HepG2 (cell line): Measurements from ENCODE around the gene ELAPOR1. TPM values are rescaled to one million over a fixed set of nuclear protein-coding genes. Genes with fewer than 3 reads are reported as not detected.

Experiments
- ADNP ChIP-seq: sonication (generic); formaldehyde crosslinking; IDR thresholded peaks from 2 replicates; pipeline ENCODE4 v1.4.0; 2020; ENCODE audit warnings: missing genetic modification reagents
- CBFB ChIP-seq: sonication (generic); formaldehyde crosslinking; IDR thresholded peaks from 2 replicates; pipeline ENCODE4 v1.4.0; 2020; ENCODE audit warnings: missing genetic modification reagents
- ELF3 ChIP-seq: IDR thresholded peaks from 2 replicates; pipeline ENCODE4 v1.6.1; 2016; ENCODE audit warnings: missing genetic modification reagents, missing compliant biosample characterization
- EZH2 ChIP-seq: conservative IDR thresholded peaks from 2 replicates; pipeline ENCODE4 v1.6.1; 2012; ENCODE audit warnings: mild to moderate bottlenecking, low read depth, low read length, moderate library complexity
- FIP1L1 ChIP-seq: fragments of 200-400 bp; formaldehyde crosslinking; IDR thresholded peaks from 2 replicates; pipeline ENCODE4 v1.6.1; 2018; ENCODE audit warnings: low read depth, mild to moderate bottlenecking, low read length, moderate library complexity, borderline replicate concordance; ENCODE audit not compliant: insufficient read depth
- MTF2 ChIP-seq: sonication (generic); formaldehyde crosslinking; IDR thresholded peaks from 2 replicates; pipeline ENCODE4 v1.5.0; 2020; ENCODE audit warnings: missing genetic modification reagents, borderline replicate concordance
- PHF8 ChIP-seq: sonication (generic); formaldehyde crosslinking; IDR thresholded peaks from 2 replicates; pipeline ENCODE4 v1.5.0; 2020; ENCODE audit warnings: missing genetic modification reagents
- SALL2 ChIP-seq: sonication (generic); formaldehyde crosslinking; IDR thresholded peaks from 2 replicates; pipeline ENCODE4 v1.8.1; 2023; ENCODE audit warnings: mild to moderate bottlenecking, missing genetic modification reagents, inconsistent platforms
- SMAD3 ChIP-seq: sonication (generic); formaldehyde crosslinking; IDR thresholded peaks from 2 replicates; pipeline ENCODE4 v1.4.0; 2020; ENCODE audit warnings: missing genetic modification reagents
- SOX6 ChIP-seq, 2 experiments: fragments of 450-650 bp in 1 of 2; sonication (generic) in 1 of 2; formaldehyde crosslinking in 1 of 2; IDR thresholded peaks; 2 replicates each; pipeline versions ENCODE4 v1.4.0 to v1.6.1; 2017 to 2020; ENCODE audit warnings: antibody characterized with exemption in 1 of 2, mild to moderate bottlenecking in 1 of 2, missing genetic modification reagents in 1 of 2
- SRSF4 ChIP-seq: fragments of 200-400 bp; formaldehyde crosslinking; IDR thresholded peaks from one replicate; pipeline ENCODE4 v1.6.1; 2018; ENCODE audit warnings: mild to moderate bottlenecking, low read depth, low read length, moderate library complexity; ENCODE audit not compliant: poor library complexity, severe bottlenecking
- SRY ChIP-seq: sonication (generic); formaldehyde crosslinking; IDR thresholded peaks from 2 replicates; pipeline ENCODE4 v1.8.0; 2022; ENCODE audit warnings: mild to moderate bottlenecking, missing genetic modification reagents
- TGIF2 ChIP-seq: IDR thresholded peaks from 2 replicates; pipeline ENCODE4 v1.6.1; 2016; ENCODE audit warnings: control low read depth, missing compliant biosample characterization
- ZNF20 ChIP-seq: sonication (generic); formaldehyde crosslinking; IDR thresholded peaks from 2 replicates; pipeline ENCODE4 v1.4.0; 2020; ENCODE audit warnings: mild to moderate bottlenecking, moderate library complexity, missing genetic modification reagents
- ZNF224 ChIP-seq: sonication (generic); formaldehyde crosslinking; IDR thresholded peaks from 2 replicates; pipeline ENCODE4 v1.5.0; 2020; ENCODE audit warnings: mild to moderate bottlenecking, missing genetic modification reagents
- ZNF232 ChIP-seq: sonication (generic); formaldehyde crosslinking; IDR thresholded peaks from 2 replicates; pipeline ENCODE4 v1.4.0; 2020; ENCODE audit warnings: missing genetic modification reagents, borderline replicate concordance
- ZNF337 ChIP-seq: sonication (generic); formaldehyde crosslinking; IDR thresholded peaks from 2 replicates; pipeline ENCODE4 v1.5.1; 2020; ENCODE audit warnings: missing genetic modification reagents, low read depth, mild to moderate bottlenecking, borderline replicate concordance
- ZNF34 ChIP-seq: sonication (generic); formaldehyde crosslinking; IDR thresholded peaks from 2 replicates; pipeline ENCODE4 v1.4.0; 2020; ENCODE audit warnings: mild to moderate bottlenecking, missing genetic modification reagents, borderline replicate concordance
- ZNF501 ChIP-seq: sonication (generic); formaldehyde crosslinking; IDR thresholded peaks from 2 replicates; pipeline ENCODE4 v1.5.1; 2020; ENCODE audit warnings: mild to moderate bottlenecking, moderate library complexity, missing genetic modification reagents
- ZNF556 ChIP-seq: sonication (generic); formaldehyde crosslinking; IDR thresholded peaks from 2 replicates; pipeline ENCODE4 v1.4.0; 2020; ENCODE audit warnings: mild to moderate bottlenecking, missing genetic modification reagents, borderline replicate concordance
- ZNF720 ChIP-seq: sonication (generic); formaldehyde crosslinking; IDR thresholded peaks from 2 replicates; pipeline ENCODE4 v1.4.0; 2020; ENCODE audit warnings: missing genetic modification reagents
- polyA plus RNA-seq, 8 experiments: library from polyadenylated mRNA; depleted of rRNA in 3 of 8; stranded (reverse) in 7 of 8; unstranded in 1 of 8; fragments of >200 nt; fragmentation: Illumina TruSeq in 4 of 8; extraction: Trizol in 4 of 8; gene quantifications; 2 replicates each; pipeline versions ENCODE4 v1.2.1 to v1.2.3, GENCODE V29; 2011 to 2016; ENCODE audit warnings: low read depth in 4 of 8, missing spikeins in 1 of 8, mixed read lengths in 1 of 8; ENCODE audit not compliant: insufficient read depth in 1 of 8
- total RNA-seq, 5 experiments: library from RNA; depleted of rRNA; stranded (reverse); fragments of >200 nt; fragmentation: Illumina TruSeq; extraction: Trizol; gene quantifications; 2 replicates each; pipeline ENCODE4 v1.2.3, GENCODE V29; 2016; ENCODE audit warnings: low read depth in 1 of 5
- TF ChIP-seq, protein P1 (sequence below): sonication (generic); formaldehyde crosslinking; IDR thresholded peaks from 2 replicates; pipeline ENCODE4 v1.4.0; 2020; ENCODE audit warnings: missing genetic modification reagents
- TF ChIP-seq, protein P2 (sequence below): sonication (generic); formaldehyde crosslinking; IDR thresholded peaks from 2 replicates; pipeline ENCODE4 v1.4.0; 2020; ENCODE audit warnings: missing genetic modification reagents

Gene ELAPOR1
- total and polyA plus RNA-seq, 2 of the 13 experiments (the other 11 are each of a cell fraction or from before 2014, with no cell fraction given), result 0.13 to 0.20 TPM

DNA sequence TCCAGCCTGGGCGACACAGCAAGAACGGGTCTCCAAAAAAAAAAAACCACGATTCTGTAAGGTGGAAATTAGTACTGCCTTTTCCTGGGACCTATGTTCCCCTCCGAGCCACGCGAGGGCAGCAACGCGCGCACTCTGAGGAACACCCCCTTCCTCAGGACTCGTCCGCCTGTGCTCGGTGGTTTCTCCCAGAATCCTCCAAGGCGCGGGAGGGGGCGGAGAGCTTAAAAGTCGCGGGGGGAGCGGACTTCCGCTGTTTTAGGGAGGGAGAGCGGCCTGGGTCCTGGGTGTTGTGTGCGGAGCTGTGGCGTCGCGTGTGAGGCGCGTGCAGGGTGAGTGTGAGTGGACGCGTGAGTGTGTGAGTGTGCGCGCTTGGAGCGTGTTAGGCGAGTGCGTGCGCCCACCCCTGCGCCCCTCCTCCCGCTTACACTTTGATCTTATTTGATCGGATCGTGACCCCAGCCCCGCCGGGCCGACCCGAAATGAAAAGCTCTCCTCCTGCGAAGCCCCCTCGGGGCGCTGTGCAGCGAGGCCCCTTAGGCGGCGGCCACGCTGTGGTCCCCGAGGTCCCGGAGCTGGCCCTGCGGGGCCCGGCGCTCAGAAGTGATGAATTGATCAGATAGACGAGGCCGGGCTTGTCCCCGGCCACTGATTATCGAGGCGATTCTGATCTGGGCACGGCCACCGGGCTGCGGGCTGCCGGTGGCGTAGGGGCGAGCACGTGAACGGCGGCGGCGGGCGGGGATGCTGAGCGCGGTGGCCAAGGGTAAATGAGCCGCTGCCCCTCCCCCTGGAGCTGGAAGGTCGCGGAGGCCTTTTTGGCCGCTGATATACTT, 13.8 kb upstream of the ELAPOR1 start (continued):
- TF ChIP-seq, protein P1, sequence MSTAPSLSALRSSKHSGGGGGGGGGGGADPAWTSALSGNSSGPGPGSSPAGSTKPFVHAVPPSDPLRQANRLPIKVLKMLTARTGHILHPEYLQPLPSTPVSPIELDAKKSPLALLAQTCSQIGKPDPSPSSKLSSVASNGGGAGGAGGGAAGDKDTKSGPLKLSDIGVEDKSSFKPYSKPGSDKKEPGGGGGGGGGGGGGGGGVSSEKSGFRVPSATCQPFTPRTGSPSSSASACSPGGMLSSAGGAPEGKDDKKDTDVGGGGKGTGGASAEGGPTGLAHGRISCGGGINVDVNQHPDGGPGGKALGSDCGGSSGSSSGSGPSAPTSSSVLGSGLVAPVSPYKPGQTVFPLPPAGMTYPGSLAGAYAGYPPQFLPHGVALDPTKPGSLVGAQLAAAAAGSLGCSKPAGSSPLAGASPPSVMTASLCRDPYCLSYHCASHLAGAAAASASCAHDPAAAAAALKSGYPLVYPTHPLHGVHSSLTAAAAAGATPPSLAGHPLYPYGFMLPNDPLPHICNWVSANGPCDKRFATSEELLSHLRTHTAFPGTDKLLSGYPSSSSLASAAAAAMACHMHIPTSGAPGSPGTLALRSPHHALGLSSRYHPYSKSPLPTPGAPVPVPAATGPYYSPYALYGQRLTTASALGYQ (CRISPR knock-in tag), result 0 out of 2 replicates have a peak, but pooled peaks have one; percentile 50
- TF ChIP-seq TGIF2 (CRISPR knock-in tag) (peak; percentile 79; the same call in 1 of the 2 replicates), SOX6 (IDR thresholded peaks at IDR 0.05) (no peak), SOX6 (CRISPR knock-in tag; IDR thresholded peaks at IDR 0.05) (peak; percentile 84), SALL2 (CRISPR knock-in tag) (peak; percentile 97), ADNP (CRISPR knock-in tag) (no peak), ZNF224 (CRISPR knock-in tag) (peak; percentile 85; the same call in 1 of the 2 replicates), ZNF556 (CRISPR knock-in tag) (peak; percentile 98), FIP1L1 (peak; percentile 76; the same call in 1 of the 2 replicates), EZH2 (no peak), ELF3 (CRISPR knock-in tag) (peak; percentile 78), ZNF20 (peak; percentile 88; the same call in 1 of the 2 replicates), ZNF720 (CRISPR knock-in tag) (no peak), SRY (CRISPR knock-in tag) (peak; percentile 98), ZNF232 (CRISPR knock-in tag) (no peak), ZNF34 (peak; percentile 94; the same call in 1 of the 2 replicates), CBFB (CRISPR knock-in tag) (peak; percentile 81), ZNF337 (no peak), SRSF4 (peak; percentile 45), SMAD3 (peak; percentile 36; the same call in 1 of the 2 replicates), PHF8 (peak; percentile 90), MTF2 (CRISPR knock-in tag) (peak; percentile 73), ZNF501 (CRISPR knock-in tag) (peak; percentile 83)
- TF ChIP-seq, protein P2, sequence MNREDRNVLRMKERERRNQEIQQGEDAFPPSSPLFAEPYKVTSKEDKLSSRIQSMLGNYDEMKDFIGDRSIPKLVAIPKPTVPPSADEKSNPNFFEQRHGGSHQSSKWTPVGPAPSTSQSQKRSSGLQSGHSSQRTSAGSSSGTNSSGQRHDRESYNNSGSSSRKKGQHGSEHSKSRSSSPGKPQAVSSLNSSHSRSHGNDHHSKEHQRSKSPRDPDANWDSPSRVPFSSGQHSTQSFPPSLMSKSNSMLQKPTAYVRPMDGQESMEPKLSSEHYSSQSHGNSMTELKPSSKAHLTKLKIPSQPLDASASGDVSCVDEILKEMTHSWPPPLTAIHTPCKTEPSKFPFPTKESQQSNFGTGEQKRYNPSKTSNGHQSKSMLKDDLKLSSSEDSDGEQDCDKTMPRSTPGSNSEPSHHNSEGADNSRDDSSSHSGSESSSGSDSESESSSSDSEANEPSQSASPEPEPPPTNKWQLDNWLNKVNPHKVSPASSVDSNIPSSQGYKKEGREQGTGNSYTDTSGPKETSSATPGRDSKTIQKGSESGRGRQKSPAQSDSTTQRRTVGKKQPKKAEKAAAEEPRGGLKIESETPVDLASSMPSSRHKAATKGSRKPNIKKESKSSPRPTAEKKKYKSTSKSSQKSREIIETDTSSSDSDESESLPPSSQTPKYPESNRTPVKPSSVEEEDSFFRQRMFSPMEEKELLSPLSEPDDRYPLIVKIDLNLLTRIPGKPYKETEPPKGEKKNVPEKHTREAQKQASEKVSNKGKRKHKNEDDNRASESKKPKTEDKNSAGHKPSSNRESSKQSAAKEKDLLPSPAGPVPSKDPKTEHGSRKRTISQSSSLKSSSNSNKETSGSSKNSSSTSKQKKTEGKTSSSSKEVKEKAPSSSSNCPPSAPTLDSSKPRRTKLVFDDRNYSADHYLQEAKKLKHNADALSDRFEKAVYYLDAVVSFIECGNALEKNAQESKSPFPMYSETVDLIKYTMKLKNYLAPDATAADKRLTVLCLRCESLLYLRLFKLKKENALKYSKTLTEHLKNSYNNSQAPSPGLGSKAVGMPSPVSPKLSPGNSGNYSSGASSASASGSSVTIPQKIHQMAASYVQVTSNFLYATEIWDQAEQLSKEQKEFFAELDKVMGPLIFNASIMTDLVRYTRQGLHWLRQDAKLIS (CRISPR knock-in tag), result peak; percentile 77; the same call in 1 of the 2 replicates
